H1 (cell line): Measurements from ENCODE around the gene NPHP4. TPM values are rescaled to one million over a fixed set of nuclear protein-coding genes. Genes with fewer than 3 reads are reported as not detected.

Experiments used
- CTCF ChIA-PET: fragments of 300-600 bp; sonication (Branson Sonifier 250); formaldehyde crosslinking; loops from one replicate; lab custom pipeline; 2021; ENCODE audit not compliant: partially characterized antibody; lab: Charles Lee
- POLR2A ChIA-PET: fragments of 300-600 bp; sonication (Branson Sonifier 250); formaldehyde crosslinking; loops from one replicate; lab custom pipeline; 2021; ENCODE audit warnings: inconsistent platforms; ENCODE audit not compliant: partially characterized antibody; lab: Charles Lee
- DNase-seq, 2 experiments: peaks; one replicate each; pipeline versions ENCODE4 v3.0.0 to v3.0.0-alpha.2; 2010 to 2022; ENCODE audit warnings: low spot score in 2 of 2, low read depth in 1 of 2, mixed read lengths in 1 of 2
- FAIRE-seq: peaks from 2 replicates; lab custom pipeline; 2011; peaks lifted over from hg19 to GRCh38; lab: Jason Lieb, UNC
- H2AFZ ChIP-seq: 2 replicates; pipeline ENCODE4 v1.8.1; 2012; ENCODE audit warnings: low read length, inconsistent platforms
- H2AK5ac ChIP-seq: 2 replicates; pipeline ENCODE4 v1.6.1; 2013; ENCODE audit warnings: low read depth, low read length
- H2BK120ac ChIP-seq: replicated peaks from 2 replicates; pipeline ENCODE3; 2013; ENCODE audit warnings: low read depth, low read length, inconsistent platforms
- H2BK12ac ChIP-seq: 2 replicates; pipeline ENCODE4 v1.6.1; 2013; ENCODE audit warnings: low read depth, low read length
- H2BK15ac ChIP-seq: 2 replicates; pipeline ENCODE4 v1.6.1; 2013; ENCODE audit warnings: low read length
- H2BK20ac ChIP-seq: 2 replicates; pipeline ENCODE4 v1.6.1; 2013; ENCODE audit warnings: low read length
- H2BK5ac ChIP-seq: 2 replicates; pipeline ENCODE4 v1.6.1; 2013; ENCODE audit warnings: low read depth, low read length
- H3K14ac ChIP-seq: 2 replicates; pipeline ENCODE4 v1.6.1; 2013; ENCODE audit warnings: inconsistent platforms; ENCODE audit not compliant: insufficient read length
- H3K18ac ChIP-seq: 2 replicates; pipeline ENCODE4 v1.6.1; 2013; ENCODE audit warnings: low read length; ENCODE audit errors: extremely low read depth
- H3K23ac ChIP-seq: 2 replicates; pipeline ENCODE4 v1.6.1; 2013; ENCODE audit warnings: inconsistent platforms; ENCODE audit not compliant: insufficient read length
- H3K23me2 ChIP-seq: 2 replicates; pipeline ENCODE4 v1.6.1; 2013; ENCODE audit warnings: low read depth, low read length
- H3K27ac ChIP-seq: 2 replicates; pipeline ENCODE4 v1.6.1; 2011; ENCODE audit warnings: low read depth, low read length, inconsistent platforms
- H3K27me3 ChIP-seq, 4 experiments: replicated peaks in 1 of 4; 1 replicate in 1 of 4; 2 replicates in 3 of 4; pipeline versions ENCODE4 v1.6.1 to v1.8.1; 2011 to 2013; ENCODE audit warnings: low read length in 3 of 4, mild to moderate bottlenecking in 3 of 4, inconsistent platforms in 2 of 4, mixed read lengths in 2 of 4, moderate library complexity in 1 of 4; ENCODE audit not compliant: control insufficient read depth in 3 of 4, insufficient read depth in 3 of 4; ENCODE audit errors: extremely low read depth in 1 of 4
- H3K36me3 ChIP-seq, 4 experiments: 2 replicates each; pipeline versions ENCODE4 v1.6.1 to v1.8.1; 2011 to 2013; ENCODE audit warnings: mild to moderate bottlenecking in 4 of 4, low read length in 3 of 4, moderate library complexity in 2 of 4, control low read depth in 1 of 4, inconsistent platforms in 1 of 4; ENCODE audit not compliant: insufficient read depth in 4 of 4, control insufficient read depth in 2 of 4
- H3K4ac ChIP-seq: replicated peaks from 2 replicates; pipeline ENCODE3; 2013; ENCODE audit warnings: low read length, low read depth, mixed read lengths, inconsistent platforms; ENCODE audit not compliant: insufficient read length
- H3K4me1 ChIP-seq, 4 experiments: replicated peaks in 1 of 4; 1 replicate in 1 of 4; 2 replicates in 3 of 4; pipeline versions ENCODE4 v1.6.1 to v1.8.1; 2011 to 2013; ENCODE audit warnings: low read length in 3 of 4, inconsistent platforms in 2 of 4, mixed read lengths in 1 of 4; ENCODE audit not compliant: insufficient read depth in 4 of 4, control insufficient read depth in 3 of 4
- H3K4me2 ChIP-seq, 2 experiments: 2 replicates each; pipeline versions ENCODE4 v1.6.1 to v1.8.1; 2011 to 2013; ENCODE audit warnings: low read depth in 2 of 2, low read length in 2 of 2, control low read depth in 1 of 2, inconsistent platforms in 1 of 2, mild to moderate bottlenecking in 1 of 2; ENCODE audit not compliant: insufficient read depth in 1 of 2
- H3K4me3 ChIP-seq, 4 experiments: fragments of 200-600, 300-600 bp in 1 of 4; sonication (generic), shearing (Covaris generic), sonication (Bioruptor Twin) in 1 of 4; 2 replicates each; pipeline versions ENCODE4 v1.5.1 to v1.8.1; 2011 to 2016; ENCODE audit warnings: low read length in 4 of 4, low read depth in 3 of 4, control low read depth in 2 of 4, inconsistent platforms in 2 of 4, mild to moderate bottlenecking in 2 of 4, mixed read lengths in 1 of 4, moderate library complexity in 1 of 4; ENCODE audit not compliant: insufficient read depth in 2 of 4; ENCODE audit errors: extremely low read depth in 1 of 4
- H3K56ac ChIP-seq: replicated peaks from 2 replicates; pipeline ENCODE3; 2013; ENCODE audit warnings: low read depth, mild to moderate bottlenecking, mixed read lengths, low read length, inconsistent platforms; ENCODE audit not compliant: insufficient read length
- H3K79me1 ChIP-seq: 2 replicates; pipeline ENCODE4 v1.6.1; 2013; ENCODE audit warnings: low read depth, low read length, control low read depth
- H3K79me2 ChIP-seq, 2 experiments: 2 replicates each; pipeline versions ENCODE4 v1.6.1 to v1.8.1; 2012 to 2013; ENCODE audit warnings: low read length in 2 of 2, mild to moderate bottlenecking in 2 of 2, inconsistent platforms in 1 of 2; ENCODE audit not compliant: insufficient read depth in 2 of 2, control insufficient read depth in 1 of 2
- H3K9ac ChIP-seq, 4 experiments: replicated peaks in 1 of 4; 1 replicate in 1 of 4; 2 replicates in 3 of 4; pipeline versions ENCODE4 v1.6.1 to v1.8.1; 2011 to 2013; ENCODE audit warnings: low read depth in 3 of 4, low read length in 3 of 4, control low read depth in 2 of 4, mild to moderate bottlenecking in 2 of 4, moderate library complexity in 2 of 4, inconsistent platforms in 1 of 4; ENCODE audit errors: extremely low read depth in 1 of 4
- H3K9me3 ChIP-seq, 2 experiments: 2 replicates each; pipeline versions ENCODE4 v1.6.1 to v1.8.1; 2012 to 2013; ENCODE audit warnings: mild to moderate bottlenecking in 2 of 2, moderate library complexity in 2 of 2, control low read depth in 1 of 2, inconsistent platforms in 1 of 2, low read depth in 1 of 2, low read length in 1 of 2, mixed read lengths in 1 of 2; ENCODE audit not compliant: insufficient read depth in 2 of 2
- H4K20me1 ChIP-seq, 2 experiments: replicated peaks in 1 of 2; 2 replicates each; pipeline versions ENCODE3 to v1.8.1; 2011 to 2013; ENCODE audit warnings: inconsistent platforms in 2 of 2, low read length in 2 of 2, mild to moderate bottlenecking in 1 of 2; ENCODE audit not compliant: insufficient read depth in 2 of 2, control insufficient read depth in 1 of 2
- H4K5ac ChIP-seq: 2 replicates; pipeline ENCODE4 v1.6.1; 2013; ENCODE audit warnings: low read length, low read depth, mixed read lengths, inconsistent platforms; ENCODE audit not compliant: insufficient read length
- H4K8ac ChIP-seq: 2 replicates; pipeline ENCODE4 v1.8.0; 2013; ENCODE audit warnings: mild to moderate bottlenecking, moderate library complexity, low read length, inconsistent platforms; ENCODE audit not compliant: insufficient read depth; ENCODE audit errors: extremely low read depth
- H4K91ac ChIP-seq: replicated peaks from 2 replicates; pipeline ENCODE3; 2013; ENCODE audit warnings: low read length, mixed read lengths, inconsistent platforms; ENCODE audit not compliant: insufficient read length
- ASH2L ChIP-seq: fragments of 200-600, 300-600 bp; sonication (generic); IDR thresholded peaks from one replicate; pipeline ENCODE4 v1.7.1; 2017; ENCODE audit warnings: low read length
- CBX5 ChIP-seq: fragments of 300-800, 300-1000 bp; sonication (generic); IDR thresholded peaks from 2 replicates; pipeline ENCODE4 v1.7.1; 2016; ENCODE audit warnings: antibody characterized with exemption, low read length, low read depth
- EZH2 ChIP-seq: fragments of 200-600 bp; sonication (generic); IDR thresholded peaks from 2 replicates; pipeline ENCODE4 v1.7.1; 2012; ENCODE audit warnings: low read depth, mild to moderate bottlenecking, moderate library complexity, low read length, inconsistent platforms; ENCODE audit not compliant: severe bottlenecking
- SP1 ChIP-seq: IDR thresholded peaks from 2 replicates; pipeline ENCODE4 v1.6.1; 2011; ENCODE audit warnings: low read depth, low read length
- SUZ12 ChIP-seq: fragments of 200-600 bp; sonication (generic); IDR thresholded peaks from 2 replicates; pipeline ENCODE4 v1.6.1; 2012; ENCODE audit warnings: mild to moderate bottlenecking, inconsistent platforms, low read length, moderate library complexity, mixed read lengths
- WGBS, 2 experiments: shearing (Covaris generic) in 1 of 2; methylation state at CpG; one replicate each; pipeline versions ENCODE4 v1.1.6 to v1.1.7; 2013 to 2015; ENCODE audit warnings: low lambda C conversion rate in 2 of 2, mixed read lengths in 2 of 2, inconsistent platforms in 1 of 2, low coverage in 1 of 2, missing lambda C conversion rate in 1 of 2; ENCODE audit not compliant: insufficient replicate concordance in 2 of 2, insufficient coverage in 1 of 2, insufficient read length in 1 of 2; ENCODE audit errors: extremely low coverage in 1 of 2, missing lambda C conversion rate in 1 of 2; 5-methylcytosine and 5-hydroxymethylcytosine counted together
- polyA plus RNA-seq, 7 experiments: library from polyadenylated mRNA; depleted of rRNA in 3 of 7; stranded (reverse) in 5 of 7; unstranded in 2 of 7; fragments of >200 nt in 5 of 7; fragments of 200-250 nt in 2 of 7; gene quantifications; 1 replicate in 5 of 7; 2 replicates in 1 of 7; 4 replicates in 1 of 7; pipeline versions ENCODE4 v1.2.1 to v1.2.3, GENCODE V29; 2011 to 2013; ENCODE audit warnings: missing spikeins in 2 of 7, mixed read lengths in 2 of 7
- total RNA-seq: library from RNA; stranded (reverse); fragmentation: NEBNext Ultra II Directional; extraction: Animal tissue kit (Norgen Biotek cat#: 25700); gene quantifications from 2 replicates; pipeline ENCODE4 v1.2.1, GENCODE V29; 2021

NPHP4 gene
- total and polyA plus RNA-seq, 2 of the 8 experiments (the other 6 are each of a cell fraction or from before 2014, with no cell fraction given), result 5.8 to 14.0 TPM

DNA sequence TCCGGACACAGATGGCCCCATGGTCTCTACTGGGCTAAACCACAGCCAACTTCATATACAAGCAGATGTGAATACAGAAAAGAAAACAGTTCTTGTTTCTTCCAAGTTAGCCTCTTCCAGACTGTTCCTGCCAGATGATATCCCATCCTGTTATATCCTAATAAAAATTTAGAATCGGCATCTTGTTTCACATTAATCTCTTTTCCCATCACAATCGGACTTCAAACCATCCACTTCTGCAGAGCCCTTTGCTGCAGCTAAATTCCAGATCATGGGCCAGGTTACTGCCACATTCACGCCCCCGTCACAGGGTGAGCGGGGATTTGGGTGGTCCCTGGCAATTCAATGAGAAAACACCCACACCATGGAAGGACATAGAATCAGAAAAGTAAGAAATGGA lies 57.2 kb downstream of the NPHP4 start:
- H3K4ac ChIP-seq, result no peak overlapping the region
- DNase-seq, result no peak
- no peak overlapping the region for H3K56ac ChIP-seq
- no peak overlapping the region for H3K4me3 ChIP-seq
- peaks cover 0 to 9% (median 2%) of the 10 kb centered on the region in 4 experiments; a peak in 5 of 8 replicates for H3K36me3 ChIP-seq
- no peaks in the 10 kb centered on the region for H3K23me2 ChIP-seq
- H2BK120ac ChIP-seq, result no peak overlapping the region
- TF ChIP-seq CBX5, result no peak
- TF ChIP-seq EZH2, result no peak
- TF ChIP-seq SP1, result no peak
- no peak for TF ChIP-seq SUZ12
- no peak for TF ChIP-seq ASH2L
- TF ChIP-seq, all 59 proteins: peak for 0
- Histone ChIP-seq H4K8ac (no peak overlapping the region), H3K23ac (no peak overlapping the region), H3K27me3 (no peaks in the 10 kb centered on the region), H3K9ac (no peak overlapping the region), H3K14ac (no peak overlapping the region), H2AK5ac (no peak overlapping the region), H4K5ac (no peak overlapping the region), H3K27ac (no peak overlapping the region), H3K9me3 (peaks cover 0 to 10% of the 10 kb centered on the region in 2 experiments; a peak in 1 of 4 replicates), H2AFZ (no peak overlapping the region), H3K79me2 (no peaks in the 10 kb centered on the region), H2BK12ac (no peak overlapping the region), H2BK20ac (no peak overlapping the region), H4K91ac (no peak overlapping the region), H3K4me2 (no peak overlapping the region), H3K18ac (no peak overlapping the region), H2BK15ac (no peak overlapping the region), H4K20me1 (no peaks in the 10 kb centered on the region), H3K4me1 (peaks cover 0 to 13% (median 3%) of the 10 kb centered on the region in 4 experiments; a peak in 3 of 7 replicates), H2BK5ac (no peak overlapping the region), H3K79me1 (no peaks in the 10 kb centered on the region)
- WGBS, 2 experiments, result 94% methylated on average over 6 of the region's 6 CpGs; no CpG with 5 or more reads in 1 of the 2 experiments
- ChIA-PET CTCF (interaction anchor here (1.2 kb wide), 1 partner anchor 21 kb away, joined by 4 read pairs; no protein-coding TSS in a partner anchor), POLR2A (no interaction called here)
- FAIRE-seq, result no peak
